Measurements from ENCODE around the gene ARPC5L.
"Not testable (repeated sequence)": the region's sequence is repeated elsewhere in the genome, so short reads cannot be mapped to it uniquely, and the experiment has no call there.

ARPC5L gene

GRCh38 chr9:124841075-124841821 is 20.7 kb upstream of the ARPC5L start:
- no peak for FAIRE-seq

- FAIRE-seq: no peak
Measured at GRCh38 chr9:124843456-124844034, 18.4 kb upstream of the ARPC5L start.

- no peak for FAIRE-seq
Measured at GRCh38 chr9:124844291-124844690, 17.6 kb upstream of the ARPC5L start.

GRCh38 chr9:124846467-124846866 is 15.5 kb upstream of the ARPC5L start:
- FAIRE-seq: not testable (repeated sequence)

GRCh38 chr9:124846969-124847368 is 15.0 kb upstream of the ARPC5L start:
- no peak for FAIRE-seq

- no peak for FAIRE-seq
Measured at GRCh38 chr9:124849801-124850200, 12.1 kb upstream of the ARPC5L start.

GRCh38 chr9:124852121-124852828 is 9.7 kb upstream of the ARPC5L start:
- FAIRE-seq: no peak

GRCh38 chr9:124852829-124853531 is 8.9 kb upstream of the ARPC5L start, which contains the start of gene WDR38:
TSS of gene WDR38 (plus strand) at chr9:124853460. CDS start at chr9:124853532, 72 bp downstream.
- no peak for FAIRE-seq

GRCh38 chr9:124853605-124854143 is 8.3 kb upstream of the ARPC5L start:
- no peak for FAIRE-seq

GRCh38 chr9:124854161-124854560 is 7.8 kb upstream of the ARPC5L start:
- no peak for FAIRE-seq

GRCh38 chr9:124854822-124855221 is 7.1 kb upstream of the ARPC5L start:
- FAIRE-seq: no peak

- no peak for FAIRE-seq
Measured at GRCh38 chr9:124855566-124855943, 6.4 kb upstream of the ARPC5L start.

GRCh38 chr9:124855944-124856765 is 5.8 kb upstream of the ARPC5L start:
- no peak for FAIRE-seq

- no peak for FAIRE-seq
Measured at GRCh38 chr9:124857533-124858162, 4.3 kb upstream of the ARPC5L start.

- no peak for FAIRE-seq
Measured at GRCh38 chr9:124858330-124859046, 3.4 kb upstream of the ARPC5L start.

- no peak for FAIRE-seq
Measured at GRCh38 chr9:124859803-124860581, 1.9 kb upstream of the ARPC5L start.

- FAIRE-seq: no peak
Measured at GRCh38 chr9:124860582-124861341, 1.2 kb upstream of the ARPC5L start.

- FAIRE-seq: no peak
Measured at GRCh38 chr9:124863371-124863871, 1.5 kb downstream of the ARPC5L start.
